Hepatocyte (in vitro differentiated cells): ENCODE measurements around the gene SLX9. TPM values are rescaled to one million over a fixed set of nuclear protein-coding genes. Genes with fewer than 3 reads are reported as not detected.

ENCODE experiments used
- DNase-seq: peaks from one replicate; pipeline ENCODE4 v3.0.0-alpha.2; 2016; ENCODE audit warnings: low spot score
- H2AFZ ChIP-seq: fragments of 200-600 bp; sonication (generic); 2 replicates; pipeline ENCODE4 v1.6.0; 2016; ENCODE audit warnings: antibody characterized with exemption, mild to moderate bottlenecking
- H3K27ac ChIP-seq: fragments of 200-600 bp; sonication (generic); 2 replicates; pipeline ENCODE4 v1.5.1; 2016; ENCODE audit warnings: mild to moderate bottlenecking
- H3K27me3 ChIP-seq: fragments of 200-600 bp; sonication (generic); 2 replicates; pipeline ENCODE4 v1.6.1; 2016
- H3K36me3 ChIP-seq: fragments of 200-600 bp; sonication (generic); replicated peaks from 2 replicates; pipeline ENCODE4 v1.5.1; 2016; ENCODE audit warnings: low read depth; ENCODE audit not compliant: insufficient read depth
- H3K4me1 ChIP-seq: fragments of 200-600 bp; sonication (generic); 2 replicates; pipeline ENCODE4 v1.5.1; 2016; ENCODE audit warnings: mild to moderate bottlenecking, moderate library complexity; ENCODE audit not compliant: insufficient read depth
- H3K4me2 ChIP-seq: fragments of 200-600 bp; sonication (generic); 2 replicates; pipeline ENCODE4 v1.6.0; 2016
- H3K4me3 ChIP-seq: fragments of 200-600 bp; sonication (generic); 2 replicates; pipeline ENCODE4 v1.5.1; 2016; ENCODE audit warnings: mild to moderate bottlenecking
- H3K79me2 ChIP-seq: fragments of 200-600 bp; sonication (generic); 2 replicates; pipeline ENCODE4 v1.6.0; 2017; ENCODE audit warnings: mild to moderate bottlenecking
- H3K9me2 ChIP-seq: fragments of 200-600 bp; sonication (generic); replicated peaks from 2 replicates; pipeline ENCODE4 v1.6.0; 2017; ENCODE audit warnings: mild to moderate bottlenecking; ENCODE audit not compliant: insufficient read depth
- H3K9me3 ChIP-seq: fragments of 200-600 bp; sonication (generic); 2 replicates; pipeline ENCODE4 v1.5.1; 2016; ENCODE audit warnings: low read depth, mild to moderate bottlenecking
- H4K20me1 ChIP-seq: fragments of 200-600 bp; sonication (generic); 2 replicates; pipeline ENCODE4 v1.6.0; 2016; ENCODE audit warnings: mild to moderate bottlenecking; ENCODE audit not compliant: insufficient read depth, poor library complexity, severe bottlenecking
- EZH2 ChIP-seq: fragments of 200-600 bp; sonication (generic); IDR thresholded peaks from 2 replicates; pipeline ENCODE4 v1.6.1; 2016; ENCODE audit warnings: antibody characterized with exemption, mild to moderate bottlenecking, borderline replicate concordance
- EZH2phosphoT487 ChIP-seq: fragments of 200-600 bp; sonication (generic); IDR thresholded peaks from one replicate; pipeline ENCODE4 v1.6.1; 2018; ENCODE audit warnings: antibody characterized with exemption, mild to moderate bottlenecking, low read depth, moderate library complexity; ENCODE audit not compliant: unreplicated experiment, severe bottlenecking
- WGBS: methylation state at CpG from one replicate; pipeline ENCODE4 v1.1.6; 2016; ENCODE audit warnings: low lambda C conversion rate; ENCODE audit errors: missing lambda C conversion rate; 5-methylcytosine and 5-hydroxymethylcytosine counted together
- polyA plus RNA-seq: library from polyadenylated mRNA; unstranded; fragments of >200 nt; fragmentation: Nextera tagmentation; extraction: Ambion mirVana; gene quantifications from 2 replicates; pipeline ENCODE4 v1.2.1, GENCODE V29; 2016
- total RNA-seq: library from RNA; depleted of rRNA; stranded (reverse); fragments of >200 nt; gene quantifications from 2 replicates; pipeline ENCODE4 v1.2.3, GENCODE V29; 2014
- TF ChIP-seq, protein P1 (sequence below): fragments of 200-600 bp; sonication (generic); IDR thresholded peaks from 2 replicates; pipeline ENCODE4 v1.5.1; 2016; ENCODE audit warnings: antibody characterized with exemption, mild to moderate bottlenecking; ENCODE audit not compliant: poor library complexity

The SLX9 gene
- total and polyA plus RNA-seq, 2 experiments from 2014 or later, result 16.3 to 33.2 TPM

DNA sequence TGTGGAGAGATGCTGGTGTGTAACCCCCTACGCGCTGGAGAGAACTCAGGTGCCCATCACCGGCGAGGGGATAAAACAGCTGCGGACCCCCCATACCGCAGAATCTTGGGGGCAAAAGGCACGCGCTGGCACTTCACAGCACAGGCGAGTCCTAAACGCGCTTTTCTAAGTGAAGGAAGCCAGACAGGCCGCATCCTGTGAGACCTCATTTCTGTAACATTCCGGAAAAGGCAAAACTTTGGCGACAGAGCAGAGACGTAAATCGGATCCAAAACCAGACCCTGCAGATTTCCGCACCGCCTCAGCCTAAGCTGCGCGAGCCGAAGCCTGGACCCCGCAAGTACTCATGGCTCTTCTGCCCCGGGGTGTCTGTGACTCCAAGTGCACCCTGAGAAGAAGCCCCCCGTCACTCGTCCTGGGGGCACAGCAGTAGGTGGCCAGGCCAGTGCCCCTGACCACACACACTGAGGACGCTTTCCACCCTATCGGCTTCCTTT lies 60.9 kb downstream of the SLX9 start:
- Histone ChIP-seq H2AFZ (no peak overlapping the region), H3K27me3 (no peaks in the 10 kb centered on the region), H3K36me3 (no peaks in the 10 kb centered on the region), H3K9me2 (no peaks in the 10 kb centered on the region), H4K20me1 (no peaks in the 10 kb centered on the region), H3K4me1 (no peaks in the 10 kb centered on the region), H3K9me3 (no peaks in the 10 kb centered on the region), H3K27ac (no peak overlapping the region), H3K4me3 (no peak overlapping the region), H3K79me2 (no peaks in the 10 kb centered on the region), H3K4me2 (no peak overlapping the region)
- WGBS, result 93% methylated on average over 27 of the region's 27 CpGs
- no peak for DNase-seq
- TF ChIP-seq EZH2 (no peak), EZH2phosphoT487 (no peak)
- TF ChIP-seq, protein P1, sequence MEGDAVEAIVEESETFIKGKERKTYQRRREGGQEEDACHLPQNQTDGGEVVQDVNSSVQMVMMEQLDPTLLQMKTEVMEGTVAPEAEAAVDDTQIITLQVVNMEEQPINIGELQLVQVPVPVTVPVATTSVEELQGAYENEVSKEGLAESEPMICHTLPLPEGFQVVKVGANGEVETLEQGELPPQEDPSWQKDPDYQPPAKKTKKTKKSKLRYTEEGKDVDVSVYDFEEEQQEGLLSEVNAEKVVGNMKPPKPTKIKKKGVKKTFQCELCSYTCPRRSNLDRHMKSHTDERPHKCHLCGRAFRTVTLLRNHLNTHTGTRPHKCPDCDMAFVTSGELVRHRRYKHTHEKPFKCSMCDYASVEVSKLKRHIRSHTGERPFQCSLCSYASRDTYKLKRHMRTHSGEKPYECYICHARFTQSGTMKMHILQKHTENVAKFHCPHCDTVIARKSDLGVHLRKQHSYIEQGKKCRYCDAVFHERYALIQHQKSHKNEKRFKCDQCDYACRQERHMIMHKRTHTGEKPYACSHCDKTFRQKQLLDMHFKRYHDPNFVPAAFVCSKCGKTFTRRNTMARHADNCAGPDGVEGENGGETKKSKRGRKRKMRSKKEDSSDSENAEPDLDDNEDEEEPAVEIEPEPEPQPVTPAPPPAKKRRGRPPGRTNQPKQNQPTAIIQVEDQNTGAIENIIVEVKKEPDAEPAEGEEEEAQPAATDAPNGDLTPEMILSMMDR, result no peak

DNA sequence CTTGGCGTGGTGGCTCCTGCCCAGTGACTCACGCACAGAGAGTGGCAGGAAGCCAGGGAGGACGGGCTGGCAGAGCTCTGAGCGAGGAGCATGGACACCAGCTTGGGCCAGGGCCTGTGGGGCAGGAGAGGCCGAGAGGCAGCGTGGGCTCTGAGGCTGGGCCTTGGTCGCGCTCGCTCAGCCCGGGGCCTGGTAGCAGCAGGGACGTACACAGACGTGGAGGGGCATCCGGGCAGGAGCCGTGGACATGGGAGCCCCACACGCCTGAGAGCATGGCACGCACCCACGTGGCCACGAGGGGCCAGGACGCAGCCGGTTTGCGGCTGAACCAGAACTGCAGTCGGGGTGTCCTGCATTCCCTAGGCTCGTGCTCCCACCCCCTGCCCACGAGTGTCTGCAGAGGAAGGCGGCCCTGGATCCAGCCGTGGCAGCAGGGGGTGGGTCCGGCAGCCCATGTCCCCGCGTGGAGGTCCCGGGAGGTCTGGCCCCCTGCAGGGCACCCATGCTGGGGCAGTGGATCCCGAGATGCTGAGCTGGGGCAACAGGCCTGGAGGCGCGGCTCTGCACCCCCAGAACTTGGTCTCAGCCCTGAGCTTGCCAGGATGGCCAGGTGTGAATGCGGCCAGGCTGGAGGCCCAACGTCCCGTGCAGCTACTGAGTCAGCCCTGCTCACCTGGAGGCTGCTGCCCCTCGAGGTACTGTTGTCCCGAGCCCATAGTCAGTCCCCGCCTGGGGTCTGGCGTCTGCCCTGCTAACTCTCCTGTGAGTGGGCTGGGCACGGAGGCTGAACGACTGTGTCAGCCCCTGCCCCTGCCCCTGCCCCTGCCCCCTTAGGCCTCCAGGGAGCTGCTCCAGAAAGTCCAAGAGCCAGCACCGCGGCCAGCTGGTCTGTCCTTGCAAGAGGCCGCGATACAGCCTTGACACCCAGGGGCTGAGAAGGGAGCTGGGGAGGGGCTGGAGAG lies 61.6 kb downstream of the SLX9 start:
- Histone ChIP-seq H3K4me3 (no peak overlapping the region), H3K9me3 (no peaks in the 10 kb centered on the region), H3K9me2 (no peaks in the 10 kb centered on the region), H3K36me3 (no peaks in the 10 kb centered on the region), H3K27ac (no peak overlapping the region), H3K4me2 (no peak overlapping the region), H2AFZ (no peak overlapping the region), H4K20me1 (no peaks in the 10 kb centered on the region), H3K27me3 (no peaks in the 10 kb centered on the region), H3K4me1 (no peaks in the 10 kb centered on the region), H3K79me2 (no peaks in the 10 kb centered on the region)
- no peak for DNase-seq
- TF ChIP-seq, protein P1, result no peak
- TF ChIP-seq EZH2phosphoT487 (no peak), EZH2 (no peak)
- 90% methylated on average over 42 of the region's 46 CpGs for WGBS

DNA sequence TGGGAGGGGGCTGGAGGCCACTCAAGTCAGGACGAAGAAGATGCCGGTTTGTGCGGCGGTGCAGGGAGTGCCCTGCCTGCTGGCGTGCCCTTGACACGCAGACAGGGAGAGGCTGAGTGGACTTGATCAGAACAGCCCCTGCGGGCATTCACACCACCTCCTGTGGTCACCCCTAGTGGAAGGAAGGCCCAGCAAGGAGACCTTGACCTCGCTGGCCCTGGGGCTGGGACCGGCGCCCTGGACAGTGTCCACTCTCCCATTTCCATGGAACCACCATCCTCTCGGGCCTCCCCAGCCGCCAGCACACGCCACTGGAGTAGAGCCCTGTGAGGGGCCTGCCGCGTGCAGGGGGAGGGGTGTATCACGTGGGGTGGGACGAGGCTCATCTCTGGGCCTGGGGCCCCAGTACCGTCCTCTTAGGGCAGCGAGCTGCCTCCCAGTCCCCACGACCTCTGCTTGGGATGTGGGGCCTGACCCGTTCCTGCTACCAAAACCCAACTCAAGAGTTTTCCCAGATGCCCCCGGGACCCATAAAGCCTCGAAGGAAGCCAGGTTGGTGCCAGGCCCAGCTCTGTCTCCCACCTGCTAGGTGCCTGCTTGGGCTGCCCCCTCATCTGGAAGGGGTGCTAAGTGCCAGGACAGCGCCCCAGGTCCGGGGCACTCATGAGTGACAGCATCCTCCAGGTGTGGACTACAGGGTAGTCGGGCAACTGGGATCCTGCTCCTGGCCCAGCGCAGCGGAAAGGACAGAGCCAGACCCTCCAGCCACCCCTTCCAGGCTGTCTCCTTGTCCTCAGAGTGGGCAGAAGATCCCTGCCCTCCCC lies 62.8 kb downstream of the SLX9 start:
- 93% methylated on average over 16 of the region's 28 CpGs for whole genome bisulfite sequencing
- Histone ChIP-seq H3K9me3 (no peaks in the 10 kb centered on the region), H3K79me2 (no peaks in the 10 kb centered on the region), H3K36me3 (no peaks in the 10 kb centered on the region), H4K20me1 (no peaks in the 10 kb centered on the region), H3K27ac (no peak overlapping the region), H3K9me2 (no peaks in the 10 kb centered on the region), H2AFZ (no peak overlapping the region), H3K4me2 (no peak overlapping the region), H3K4me1 (no peaks in the 10 kb centered on the region), H3K4me3 (no peak overlapping the region), H3K27me3 (no peaks in the 10 kb centered on the region)
- DNase-seq, result no peak
- TF ChIP-seq EZH2 (no peak), EZH2phosphoT487 (no peak)
- TF ChIP-seq, protein P1, result no peak
